GM18508 (cell line): ENCODE measurements around the gene FAM187B.
"Not testable (repeated sequence)": the region's sequence is repeated elsewhere in the genome, so short reads cannot be mapped to it uniquely, and the experiment has no call there.

Experiments used
- ATAC-seq: cut with Tn5 transposase; IDR thresholded peaks from one replicate; pipeline ENCODE4 v1.9.1; 2021; ENCODE audit warnings: moderate number of reproducible peaks; ENCODE audit not compliant: insufficient read depth, unreplicated experiment

FAM187B gene

DNA sequence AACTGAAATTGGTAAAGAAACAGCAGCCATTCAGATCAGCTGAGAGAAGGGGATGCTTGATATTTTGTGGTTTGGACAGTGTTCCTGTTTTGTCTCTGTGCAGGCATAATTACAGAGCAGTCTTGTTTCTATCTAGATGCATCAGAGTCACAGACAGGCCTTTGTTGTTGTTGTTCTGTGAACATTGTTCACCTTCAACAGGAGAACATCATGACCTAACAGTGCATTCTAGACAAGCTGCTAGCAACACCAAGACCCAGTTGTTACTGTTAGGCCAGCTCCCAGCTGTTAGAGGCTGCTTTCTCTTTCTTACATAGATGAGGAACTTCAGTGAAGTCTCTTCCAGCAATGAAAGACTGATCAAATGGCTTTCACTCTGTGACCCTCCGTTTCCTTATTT is 11.8 kb upstream of the FAM187B start:
- ATAC-seq, result no peak

DNA sequence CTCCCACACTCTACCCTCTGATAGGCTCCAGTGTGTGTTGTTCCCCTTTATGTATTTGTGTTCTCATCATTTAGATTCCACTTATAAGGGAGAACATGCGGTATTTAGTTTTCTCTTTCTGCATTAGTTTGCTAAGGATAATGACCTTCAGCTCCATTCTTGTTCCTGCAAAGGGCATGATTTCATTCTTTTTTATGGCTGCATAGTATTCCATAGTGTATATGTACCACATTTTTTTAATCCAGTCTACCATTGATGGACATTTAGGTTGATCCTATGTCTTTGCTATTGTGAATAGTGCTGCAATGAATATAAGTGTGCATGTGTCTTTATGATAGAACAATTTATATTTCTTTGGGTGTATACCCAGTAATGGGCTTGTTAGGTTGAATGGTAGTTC is 11.1 kb upstream of the FAM187B start:
- ATAC-seq, result not testable (repeated sequence)

DNA sequence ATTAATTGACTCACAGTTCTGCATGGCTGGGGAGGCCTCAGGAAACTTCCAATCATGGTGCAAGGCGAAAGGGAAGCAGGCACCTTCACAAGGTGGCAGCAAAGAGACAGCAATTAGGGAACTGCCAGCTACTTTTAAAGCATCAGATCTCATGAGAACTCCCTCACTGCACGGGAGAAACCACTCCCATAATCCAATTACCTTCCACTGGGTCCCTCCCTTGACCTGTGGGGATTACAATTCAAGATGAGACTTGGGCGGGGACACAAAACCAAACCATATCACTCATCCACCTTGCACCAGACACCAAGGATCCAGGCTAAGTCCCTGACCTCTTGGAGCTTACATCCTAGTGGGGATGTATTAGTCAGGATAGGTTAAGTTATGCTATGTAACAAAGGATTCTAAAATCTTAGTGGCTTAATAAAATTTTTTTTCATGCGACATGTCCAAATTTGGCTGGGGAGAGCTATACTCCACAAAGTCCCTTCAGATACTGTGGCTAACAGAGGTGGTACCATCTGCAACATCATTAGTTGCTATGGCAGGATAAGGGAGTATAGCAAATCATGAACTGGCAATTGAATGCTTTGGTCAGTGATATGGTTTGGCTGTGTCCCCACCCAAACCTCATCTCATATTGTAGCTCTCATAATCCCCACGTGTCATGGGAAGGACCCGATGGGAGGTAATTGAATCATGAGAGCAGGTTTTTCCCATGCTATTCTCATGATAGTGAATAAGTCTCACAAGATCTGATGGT is 8.3 kb upstream of the FAM187B start:
- no peak for ATAC-seq

DNA sequence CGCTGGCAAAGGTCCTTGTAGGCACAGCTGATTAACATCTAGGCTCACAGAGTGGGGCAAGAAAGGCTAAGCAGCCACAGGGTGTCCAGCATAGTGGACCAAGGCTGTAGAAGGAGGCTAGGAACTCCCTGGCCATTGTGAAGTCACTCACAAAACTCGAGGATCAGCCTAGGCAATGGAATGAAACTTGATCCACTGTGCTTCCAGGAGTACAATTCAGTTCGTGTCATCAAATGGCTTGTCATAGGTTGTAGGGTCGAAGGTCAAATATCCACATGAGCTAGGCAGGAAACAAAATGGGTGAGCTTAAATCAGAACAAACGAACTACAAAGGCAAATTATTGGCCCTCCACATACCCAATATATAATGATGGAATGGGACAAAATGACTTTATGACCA is 4.4 kb upstream of the FAM187B start:
- ATAC-seq, result no peak

DNA sequence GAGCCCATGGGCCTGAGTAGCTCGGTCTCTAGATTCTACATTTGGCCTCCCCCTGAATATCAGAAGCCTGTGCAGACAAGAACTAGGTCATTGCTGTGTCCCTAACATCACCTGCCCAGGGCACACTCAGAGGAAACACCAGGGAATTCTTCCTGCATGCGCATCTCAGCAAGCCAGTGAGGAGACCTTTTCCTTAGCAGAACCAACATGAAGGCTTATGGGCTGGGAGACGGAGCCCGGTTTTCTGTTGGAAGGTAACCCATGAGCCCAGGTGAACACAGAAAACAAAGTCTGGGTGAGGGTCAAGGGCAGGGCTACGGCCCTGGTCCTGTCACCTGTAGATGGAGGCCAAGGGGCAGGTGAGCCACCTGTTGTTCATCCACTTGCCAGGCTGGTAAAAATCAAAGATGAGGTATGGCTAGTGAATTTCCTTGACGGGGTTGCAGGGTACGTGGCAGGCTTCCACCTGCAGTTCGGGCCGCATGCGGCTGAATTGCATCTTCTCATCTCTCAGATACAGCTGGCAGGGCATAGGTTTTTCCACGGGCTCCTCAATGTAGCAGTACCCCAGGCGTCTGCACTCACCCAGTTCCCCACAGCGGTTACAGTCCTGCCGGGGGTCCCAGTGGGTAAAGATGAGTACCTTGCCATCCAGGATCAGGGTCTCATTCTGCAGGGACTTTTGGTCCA is 3.6 kb upstream of the FAM187B start:
- ATAC-seq, result no peak

DNA sequence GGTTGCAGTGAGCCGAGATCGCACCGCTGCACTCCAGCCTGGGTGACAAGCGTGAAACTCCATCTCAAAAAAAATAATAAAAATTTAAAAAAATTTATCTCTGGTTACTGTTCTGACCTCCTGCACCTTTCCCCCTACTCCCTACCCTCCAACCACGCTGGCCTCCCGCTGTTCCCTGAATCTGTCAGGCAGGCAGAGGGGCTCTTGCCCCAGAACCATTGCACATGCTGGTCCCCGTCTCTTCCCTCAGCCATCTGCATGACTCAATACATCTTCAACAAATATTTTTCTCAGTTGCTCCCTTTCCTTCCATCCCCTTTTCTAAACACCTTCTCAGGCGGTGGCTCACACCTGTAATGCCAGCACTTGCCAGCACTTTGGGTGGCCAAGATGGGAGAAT is 1.1 kb upstream of the FAM187B start:
- no peak for ATAC-seq

DNA sequence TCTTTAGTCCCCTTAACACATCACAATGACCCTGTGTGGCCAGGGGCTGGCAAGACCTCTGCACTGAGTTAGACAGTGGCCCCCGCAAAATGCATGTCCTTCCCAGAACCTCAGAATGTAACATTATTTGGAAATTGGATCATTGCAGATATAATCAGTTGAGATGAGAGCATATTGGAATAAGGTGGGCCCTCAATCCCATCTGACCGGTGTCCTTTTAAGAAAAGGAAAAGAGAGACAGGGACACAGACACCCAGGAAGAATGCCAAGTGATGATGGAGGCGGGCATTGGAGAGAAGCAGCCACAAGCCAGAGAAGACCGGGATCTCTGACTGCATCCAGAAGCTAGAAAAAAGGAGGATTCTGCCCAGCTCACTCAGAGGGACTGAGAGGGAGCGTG is 1.8 kb downstream of the FAM187B start:
- no peak for ATAC-seq

DNA sequence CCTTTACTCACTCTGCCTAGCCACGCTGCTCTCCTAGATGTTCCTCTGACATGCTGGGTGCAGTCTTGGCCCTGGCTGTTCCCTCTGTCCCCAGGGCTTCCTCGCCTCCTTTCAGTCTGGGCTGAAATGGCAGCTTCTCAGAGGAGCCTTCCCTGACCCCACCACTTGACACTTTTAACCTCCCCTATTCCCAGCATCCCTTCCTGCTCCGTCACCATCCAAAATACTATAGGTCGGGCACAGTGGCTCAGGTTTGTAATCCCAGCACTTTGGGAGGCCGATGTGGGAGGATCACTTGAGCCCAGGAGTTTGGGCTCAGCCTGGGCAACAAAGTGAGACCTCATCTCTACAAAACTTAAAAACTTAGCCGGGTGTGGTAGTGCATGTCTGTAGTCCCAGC is 2.6 kb downstream of the FAM187B start:
- no peak for ATAC-seq

DNA sequence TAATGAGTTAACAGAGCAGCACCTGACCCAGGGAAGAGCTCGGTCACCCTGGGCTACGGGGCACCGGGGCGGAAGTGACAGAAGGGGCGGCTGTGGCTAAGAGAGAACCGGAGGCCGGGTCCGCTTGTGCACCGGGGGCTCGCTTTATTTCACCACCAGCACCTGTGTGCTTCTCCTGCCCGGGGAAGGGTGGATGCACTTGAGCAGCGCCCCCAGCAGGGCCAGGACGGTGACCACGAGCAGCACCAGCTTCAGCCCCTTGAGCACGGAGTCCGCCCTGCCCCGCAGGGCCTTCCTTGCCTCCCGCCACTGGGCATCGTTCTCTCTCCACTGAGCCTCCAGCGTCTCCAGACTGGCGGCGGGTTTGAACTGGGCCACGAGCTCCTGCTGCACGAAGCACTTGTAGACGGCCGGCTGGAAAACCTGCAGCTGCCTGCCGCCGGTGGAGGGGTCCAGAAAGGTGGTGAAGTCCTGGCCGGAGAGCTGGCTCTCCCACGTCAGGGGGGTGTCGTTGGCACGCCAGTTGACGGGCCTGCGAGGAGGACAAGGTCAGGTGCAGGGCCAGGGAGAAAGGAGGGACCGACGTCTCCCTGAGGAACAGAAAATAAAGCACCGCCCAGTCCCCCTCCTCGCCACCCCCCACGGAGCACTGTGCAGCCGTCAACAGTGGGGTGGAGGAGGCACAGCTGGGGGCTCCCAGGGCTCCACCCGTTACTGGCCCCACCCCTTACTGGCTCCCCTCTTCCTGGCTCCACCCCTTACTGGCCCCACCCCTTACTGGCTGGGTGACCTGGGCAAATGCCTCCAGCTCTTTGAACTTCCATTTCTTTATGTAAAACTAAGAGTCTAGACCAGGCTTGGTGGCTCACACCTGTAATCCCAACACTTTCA is 3.6 kb downstream of the FAM187B start:
- ATAC-seq, result no peak

DNA sequence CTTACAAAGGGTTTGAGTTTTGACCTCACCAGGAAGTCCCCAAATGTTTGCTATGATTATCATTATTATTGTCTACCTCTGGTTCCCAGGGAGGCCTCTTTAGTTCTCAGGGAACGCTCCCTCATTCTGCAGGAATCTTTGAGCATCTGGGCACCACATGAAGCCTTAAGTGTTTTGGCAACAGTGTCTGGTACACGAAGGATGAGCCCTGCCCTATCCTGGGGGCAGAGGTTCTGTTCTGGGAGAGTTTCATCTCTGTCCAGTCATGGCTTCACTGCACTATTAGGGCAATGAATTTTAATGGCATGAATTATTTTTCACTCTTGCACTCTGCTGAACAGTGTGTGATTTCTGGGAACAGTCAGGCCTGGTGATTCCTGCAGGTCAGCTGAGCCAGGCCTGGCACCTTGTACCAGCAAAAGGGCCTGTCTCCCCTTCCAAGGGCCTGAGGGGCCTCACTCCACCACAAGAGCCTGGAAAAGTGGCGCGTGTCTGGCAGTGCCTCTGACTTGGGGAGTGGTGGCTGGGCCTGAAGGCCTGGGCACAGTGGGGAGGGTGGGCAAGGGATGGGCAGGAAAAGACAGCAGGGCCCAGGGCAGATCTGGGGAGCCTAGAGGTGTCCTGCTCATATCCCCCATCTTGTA is 4.6 kb downstream of the FAM187B start:
- no peak for ATAC-seq

DNA sequence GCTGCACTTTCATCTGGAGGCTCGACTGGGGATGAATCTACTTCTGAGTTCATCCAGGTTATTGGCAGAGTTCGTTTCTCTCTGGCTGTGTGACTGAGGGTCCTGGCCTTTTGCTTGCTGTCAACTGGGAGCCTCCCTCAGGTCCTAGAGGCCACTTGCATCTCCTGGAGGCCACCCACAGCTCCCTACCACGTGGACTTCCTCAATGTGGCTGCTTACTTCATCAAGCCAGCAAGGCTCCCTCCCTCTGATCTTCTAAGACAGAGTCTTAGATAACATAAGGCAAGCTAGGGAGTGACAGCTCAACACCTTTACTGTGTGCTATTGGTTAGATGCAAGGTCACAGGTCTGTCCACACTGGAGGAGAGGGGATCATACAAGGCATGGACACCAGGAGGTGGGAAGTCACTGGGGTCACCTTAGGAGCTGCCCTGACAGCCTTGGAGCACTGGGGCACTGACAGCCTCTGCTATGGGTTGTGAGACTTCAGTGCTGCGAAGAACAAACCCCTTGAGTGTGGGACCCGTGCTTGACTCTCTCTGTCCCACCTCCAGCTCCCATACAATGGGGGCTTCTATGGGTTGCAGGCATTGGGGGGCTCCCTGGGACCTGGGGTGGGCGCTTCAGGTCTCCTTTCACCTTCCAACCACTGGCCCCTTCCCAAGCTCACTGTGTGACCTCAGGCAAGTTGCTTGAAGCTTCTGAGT is 5.3 kb downstream of the FAM187B start:
- ATAC-seq, result no peak

DNA sequence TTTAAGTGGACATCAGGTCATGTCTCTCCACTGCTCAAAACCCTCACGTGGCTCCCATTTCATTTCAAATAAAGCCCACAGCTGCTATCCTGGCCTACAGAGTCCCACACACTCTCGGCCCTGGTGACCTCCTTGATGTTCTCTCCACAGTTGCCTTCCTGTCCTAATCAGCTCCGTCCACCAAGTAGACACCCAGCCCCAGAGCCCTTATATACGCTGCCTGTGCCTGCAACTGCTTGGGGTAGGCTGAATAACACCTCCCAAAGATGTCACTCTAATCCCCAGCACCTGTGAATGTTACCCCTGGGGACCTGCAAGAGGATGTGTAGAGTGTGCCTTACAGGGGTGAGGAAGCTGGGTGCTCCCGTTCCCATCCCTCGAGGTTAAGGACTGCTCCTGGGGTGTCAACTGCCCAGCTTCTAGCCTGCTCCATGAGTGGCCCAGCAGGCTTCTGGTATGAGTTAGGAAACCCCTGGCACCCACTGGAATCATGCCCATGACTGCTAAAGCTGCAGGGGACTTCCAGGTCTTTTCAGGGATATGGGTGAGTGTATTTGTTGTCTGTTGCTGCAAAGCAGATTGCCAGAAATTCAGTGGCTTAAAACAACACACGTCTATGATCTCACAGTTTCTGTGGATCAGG is 6.0 kb downstream of the FAM187B start:
- ATAC-seq, result no peak

DNA sequence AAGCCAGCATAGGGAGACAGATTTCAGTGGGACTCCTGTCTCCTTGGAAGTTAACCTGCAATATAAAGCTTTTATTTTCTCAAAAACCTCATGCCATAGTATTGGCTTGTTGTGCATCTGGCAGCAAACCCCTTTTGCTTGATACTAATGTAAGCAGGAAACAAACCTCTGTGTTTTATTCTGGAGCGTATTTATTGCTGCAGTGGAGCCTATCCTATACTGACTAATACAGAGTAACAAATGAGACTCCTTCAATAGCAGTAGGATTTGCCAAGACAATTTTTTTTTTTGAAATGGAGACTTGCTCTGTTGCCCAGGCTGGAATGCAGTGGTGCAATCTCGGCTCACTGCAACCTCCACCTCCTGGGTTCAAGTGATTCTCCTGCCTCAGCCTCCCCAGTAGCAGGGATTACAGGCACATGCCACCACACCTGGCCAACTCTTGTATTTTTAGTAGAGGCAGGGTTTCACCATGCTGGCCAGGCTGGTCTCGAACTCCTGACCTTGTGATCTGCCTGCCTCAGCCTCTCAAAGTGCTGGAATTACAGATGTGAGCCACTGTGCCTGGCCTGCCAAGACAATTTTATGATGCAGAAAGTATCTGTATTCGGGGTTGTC is 7.5 kb downstream of the FAM187B start:
- not testable (repeated sequence) for ATAC-seq

DNA sequence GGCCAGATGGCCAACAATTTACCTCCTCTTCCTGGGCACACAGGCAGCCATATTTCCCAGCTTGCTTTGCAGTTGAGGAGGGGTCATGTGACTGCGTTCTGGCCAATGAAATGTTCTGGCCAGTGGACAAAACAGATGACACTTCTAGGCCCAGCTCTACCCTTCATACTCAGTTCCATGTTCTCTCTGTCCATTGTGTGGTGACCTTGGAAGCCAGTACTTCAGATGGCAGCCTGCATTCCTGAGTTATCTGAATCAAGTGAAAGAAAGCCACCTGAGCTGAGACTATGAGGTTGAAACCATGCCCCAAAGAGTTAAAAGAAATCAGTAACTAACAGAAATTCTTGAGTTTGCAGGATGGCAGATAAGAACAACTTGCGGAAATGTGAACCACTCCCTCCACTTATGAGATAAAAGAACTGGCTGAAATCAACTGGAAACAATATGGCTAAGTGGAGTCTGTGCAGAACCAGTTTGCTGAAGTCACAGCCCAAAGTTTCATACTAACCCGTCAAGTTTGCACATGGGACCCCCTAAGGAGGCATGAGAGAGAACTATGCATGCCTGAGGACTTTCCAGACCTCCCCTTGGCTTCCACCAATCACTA is 8.1 kb downstream of the FAM187B start:
- no peak for ATAC-seq

DNA sequence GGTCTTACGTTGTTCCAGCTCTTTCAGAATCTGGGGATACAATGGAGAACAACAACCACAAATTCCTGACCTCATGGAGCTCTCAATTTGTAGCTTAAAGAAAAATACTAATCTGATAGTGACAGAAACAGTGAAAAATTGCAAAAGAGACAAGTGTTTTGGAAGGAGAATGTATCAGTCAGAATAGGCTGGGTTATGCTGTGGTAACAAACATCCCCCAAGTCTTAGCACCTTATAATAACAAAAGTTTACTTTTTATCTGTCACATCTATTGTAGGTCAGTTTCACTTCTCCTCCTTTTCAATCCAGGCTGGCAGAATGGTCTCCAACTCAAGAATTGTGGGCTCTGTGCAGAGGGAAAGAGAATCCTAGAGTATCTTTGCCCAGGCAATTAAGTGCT is 9.5 kb downstream of the FAM187B start:
- ATAC-seq, result no peak

DNA sequence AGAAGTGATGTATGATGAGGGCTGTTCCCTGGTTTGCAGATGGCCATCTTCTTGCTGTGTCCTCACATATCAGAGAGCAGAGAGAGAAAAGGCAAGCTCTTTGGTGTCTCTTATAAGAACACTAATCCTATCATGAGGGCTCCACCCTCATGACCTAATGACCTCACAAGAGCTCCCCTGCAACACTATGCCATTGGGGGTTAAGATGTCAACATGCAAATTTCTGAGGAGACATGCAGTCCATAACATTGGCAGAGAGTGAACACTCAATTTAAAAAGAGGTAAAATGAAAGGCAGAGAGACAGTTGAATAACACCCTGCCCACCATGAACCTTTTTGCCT is 10.9 kb downstream of the FAM187B start:
- ATAC-seq, result no peak

DNA sequence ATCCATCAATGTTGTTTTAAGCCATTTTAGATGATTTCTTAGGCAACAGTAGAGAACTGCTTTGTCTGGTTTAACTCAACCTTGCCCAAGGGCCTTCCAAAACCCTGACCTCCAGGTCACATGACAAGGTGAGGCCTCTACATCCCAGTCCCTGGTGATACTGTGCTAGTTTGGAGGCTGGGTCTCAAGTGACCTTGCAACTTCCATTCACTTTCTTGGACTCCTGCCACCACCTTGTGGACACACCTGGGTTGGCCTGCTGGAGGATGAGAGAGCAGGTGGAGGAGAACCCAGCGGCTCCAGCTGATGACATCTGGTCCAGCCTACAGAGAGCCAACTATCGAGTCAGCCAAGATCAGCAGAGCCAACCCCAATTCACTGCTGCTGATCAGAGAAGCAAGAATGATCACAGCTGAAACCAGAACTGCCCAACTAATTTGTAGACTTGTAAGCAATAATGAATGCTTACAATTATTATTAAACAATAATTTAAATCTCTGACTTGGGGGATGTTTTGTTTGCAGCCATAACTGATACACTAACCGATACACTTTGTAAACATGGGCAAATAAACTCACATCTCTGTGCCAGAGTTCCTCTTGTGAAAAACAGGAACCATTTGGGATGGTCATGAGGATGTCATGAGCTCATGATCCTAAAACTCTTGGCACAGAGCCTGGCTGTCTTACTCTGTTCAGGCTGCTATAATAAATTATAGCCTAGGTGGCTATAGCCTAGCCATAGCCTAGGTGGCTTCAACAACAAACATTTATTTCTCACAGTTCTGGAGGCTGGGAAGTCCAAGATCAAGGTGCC is 11.5 kb downstream of the FAM187B start:
- no peak for ATAC-seq
